B cell (primary cell): Measurements from ENCODE around the gene HLA-DOB. TPM values are rescaled to one million over a fixed set of nuclear protein-coding genes. Genes with fewer than 3 reads are reported as not detected.

Experiments
- ATAC-seq: fragments of 200-7000 bp; cut with Tn5 transposase; one replicate; pipeline ENCODE4 v1.10.0; 2021; ENCODE audit warnings: low read depth, mild to moderate bottlenecking, moderate number of reproducible peaks, moderate library complexity
- CTCF ChIA-PET: fragments of 350-600 bp; sonication (Branson Sonifier 250); formaldehyde crosslinking; loops from one replicate; lab custom pipeline; 2021; ENCODE audit warnings: antibody characterized with exemption, inconsistent platforms; lab: Charles Lee
- POLR2A ChIA-PET: fragments of 350-600 bp; sonication (Branson Sonifier 250); formaldehyde crosslinking; loops from one replicate; lab custom pipeline; 2021; ENCODE audit warnings: antibody characterized with exemption; lab: Charles Lee
- DNase-seq: peaks from one replicate; pipeline ENCODE4 v3.0.0; 2013
- H2AFZ ChIP-seq: 2 replicates; pipeline ENCODE4 v1.6.1; 2012; ENCODE audit warnings: mild to moderate bottlenecking, low read depth, low read length; ENCODE audit not compliant: insufficient read depth, poor library complexity, severe bottlenecking
- H3K27ac ChIP-seq, 2 donors: 1 replicate in 1 of 2; 2 replicates in 1 of 2; pipeline ENCODE4 v1.5.1; 2012 to 2013; ENCODE audit warnings: low read length in 2 of 2, mild to moderate bottlenecking in 2 of 2, moderate library complexity in 1 of 2
- H3K27me3 ChIP-seq, 4 experiments: fragments of 200-600 bp in 1 of 4; sonication (generic) in 1 of 4; replicated peaks in 1 of 4; 1 replicate in 2 of 4; 2 replicates in 2 of 4; pipeline versions ENCODE4 v1.6.1 to v1.7.0; 2013 to 2016; ENCODE audit warnings: low read length in 3 of 4, mild to moderate bottlenecking in 2 of 4, mixed read lengths in 1 of 4, moderate library complexity in 1 of 4; ENCODE audit not compliant: insufficient read depth in 4 of 4, control insufficient read depth in 3 of 4; ENCODE audit errors: control extremely low read depth in 1 of 4
- H3K36me3 ChIP-seq, 2 experiments: replicated peaks in 1 of 2; 1 replicate in 1 of 2; 2 replicates in 1 of 2; pipeline versions ENCODE4 v1.6.1 to v1.7.1; 2013; ENCODE audit warnings: low read length in 1 of 2; ENCODE audit not compliant: insufficient read depth in 2 of 2, control insufficient read depth in 1 of 2; ENCODE audit errors: control extremely low read depth in 1 of 2, extremely low read depth in 1 of 2
- H3K4me1 ChIP-seq, 2 donors: fragments of 200-600 bp in 1 of 2; sonication (generic) in 1 of 2; 1 replicate in 1 of 2; 2 replicates in 1 of 2; pipeline versions ENCODE4 v1.5.1 to v1.6.1; 2013 to 2017; ENCODE audit warnings: low read length in 2 of 2; ENCODE audit not compliant: control insufficient read depth in 2 of 2, insufficient read depth in 2 of 2
- H3K4me2 ChIP-seq: replicated peaks from 2 replicates; pipeline ENCODE3; 2012; ENCODE audit warnings: mild to moderate bottlenecking, low read depth, low read length; ENCODE audit not compliant: poor library complexity, severe bottlenecking
- H3K4me3 ChIP-seq, 5 experiments: fragments of 200-600 bp in 1 of 5; sonication (generic) in 1 of 5; 1 replicate in 3 of 5; 2 replicates in 2 of 5; pipeline versions ENCODE4 v1.5.1 to v1.7.0; 2011 to 2016; ENCODE audit warnings: low read length in 4 of 5, mild to moderate bottlenecking in 4 of 5, low read depth in 2 of 5, control low read depth in 1 of 5, moderate library complexity in 1 of 5; ENCODE audit not compliant: insufficient read depth in 1 of 5; ENCODE audit errors: control extremely low read depth in 1 of 5, extremely low read depth in 1 of 5
- H3K79me2 ChIP-seq: fragments of 200-600 bp; sonication (generic); one replicate; pipeline ENCODE4 v1.6.0; 2016; ENCODE audit warnings: low read length; ENCODE audit not compliant: control insufficient read depth, insufficient read depth
- H3K9ac ChIP-seq: fragments of 200-600 bp; sonication (generic); 2 replicates; pipeline ENCODE4 v1.6.1; 2017; ENCODE audit warnings: mild to moderate bottlenecking, low read length, moderate library complexity
- H3K9me3 ChIP-seq, 3 donors: one replicate each; pipeline versions ENCODE4 v1.6.1 to v1.7.1; 2013; ENCODE audit warnings: low read length in 2 of 3; ENCODE audit not compliant: control insufficient read depth in 2 of 3, insufficient read depth in 1 of 3; ENCODE audit errors: control extremely low read depth in 1 of 3
- H4K20me1 ChIP-seq: 2 replicates; pipeline ENCODE4 v1.6.0; 2012; ENCODE audit warnings: mild to moderate bottlenecking, low read length; ENCODE audit not compliant: insufficient read depth, control insufficient read depth, poor library complexity, severe bottlenecking
- H3K27ac Mint-ChIP-seq: one replicate; pipeline ENCODE4 v1.8.0; 2021; ENCODE audit warnings: mixed read lengths
- H3K27me3 Mint-ChIP-seq: one replicate; pipeline ENCODE4 v1.8.0; 2021; ENCODE audit warnings: mixed read lengths
- H3K4me1 Mint-ChIP-seq: one replicate; pipeline ENCODE4 v1.8.0; 2021; ENCODE audit warnings: mixed read lengths
- H3K4me3 Mint-ChIP-seq: one replicate; pipeline ENCODE4 v1.8.0; 2021; ENCODE audit warnings: mixed read lengths
- H3K9me3 Mint-ChIP-seq: one replicate; pipeline ENCODE4 v1.8.0; 2022; ENCODE audit warnings: mixed read lengths; ENCODE audit not compliant: insufficient read depth
- CTCF ChIP-seq: fragments of 200-600 bp; IDR thresholded peaks from one replicate; pipeline ENCODE4 v1.8.0; 2022; ENCODE audit warnings: antibody characterized with exemption, mild to moderate bottlenecking
- EZH2 ChIP-seq: IDR thresholded peaks from 2 replicates; pipeline ENCODE4 v1.6.1; 2012; ENCODE audit warnings: borderline replicate concordance, low read depth, mild to moderate bottlenecking, moderate library complexity, low read length; ENCODE audit not compliant: insufficient read depth, poor library complexity, severe bottlenecking
- WGBS: methylation state at CpG from one replicate; pipeline ENCODE4 v1.1.5; 2013; ENCODE audit warnings: missing lambda C conversion rate; ENCODE audit not compliant: insufficient coverage; 5-methylcytosine and 5-hydroxymethylcytosine counted together
- intact Hi-C: fragments of 100-400 bp; cut with micrococcal nuclease; formaldehyde crosslinking; loops from one replicate; pipeline ENCODE4 v1.10.0; 2022
- polyA plus RNA-seq: library from polyadenylated mRNA; depleted of rRNA; stranded (reverse); fragments of >200 nt; gene quantifications from 2 replicates; pipeline ENCODE4 v1.2.3, GENCODE V29; 2012
- total RNA-seq, 2 donors: library from RNA; stranded (reverse); fragments of 120-200 nt in 1 of 2; gene quantifications; 1 replicate in 1 of 2; 2 replicates in 1 of 2; pipeline versions ENCODE4 v1.2.3 to v1.2.4, GENCODE V29; 2013 to 2022

The HLA-DOB gene
- total and polyA plus RNA-seq, 2 donors (not counting 1 experiment from before 2014, with no cell fraction given), result 109 to 231 TPM

GRCh38 chr6:32855467-32856174, 38.8 kb upstream of the HLA-DOB start:
- Histone ChIP-seq H2AFZ (no peak overlapping the region), H4K20me1 (peaks cover 9% of the 10 kb centered on the region), H3K4me3 (peak overlapping the region in 4 of 5 experiments; percentile 92 to 98 (median 96)), H3K4me1 (peaks cover 48 to 56% of the 10 kb centered on the region in 2 donors), H3K79me2 (peaks cover 94% of the 10 kb centered on the region), H3K9ac (peak overlapping the region; percentile 99), H3K9me3 (no peaks in the 10 kb centered on the region), H3K27ac (peak overlapping the region in 1 of 2 donors; percentile 99), H3K4me2 (peak overlapping the region; percentile 82), H3K27me3 (no peaks in the 10 kb centered on the region), H3K36me3 (peaks cover 26 to 66% of the 10 kb centered on the region in 2 experiments)
- ChIA-PET POLR2A (interaction anchor here (0.7 to 6.4 kb wide), 4 partner anchors 12 to 117 kb away, joined by 5 to 282 read pairs (median 16); partner anchors contain the start of genes PSMB8 and TAP2), CTCF (interaction anchor here (1.0 to 8.1 kb wide), 13 partner anchors 8 to 159 kb away, joined by 3 to 359 read pairs (median 4); partner anchors contain the start of genes PSMB8 and TAP2)
- 74% methylated on average over 4 of the region's 8 CpGs for WGBS
- Mint-ChIP-seq H3K27me3 (no peaks in the 10 kb centered on the region), H3K4me3 (peak overlapping the region; percentile 99), H3K9me3 (no peaks in the 10 kb centered on the region), H3K27ac (peak overlapping the region; percentile 100), H3K4me1 (peaks cover 73% of the 10 kb centered on the region)
- intact Hi-C loops, result no loop called here
- TF ChIP-seq CTCF (no peak), EZH2 (no peak)
- no peak for ATAC-seq
- DNase-seq, result no peak
